ENCODE measurements around the gene SCYGR8. TPM values are rescaled to one million over a fixed set of nuclear protein-coding genes. Genes with fewer than 3 reads are reported as not detected.

SCYGR8 gene
- total RNA-seq, 1 experiment from 2014 or later = not detected

Other genes starting within 250 kb of the SCYGR8 start
- not detected in 2 replicates for gene SCYGR2, start 147.0 kb upstream of the SCYGR8 start, total RNA-seq (2014; rRNA removed; shearing (Covaris generic))
- gene SCYGR3, start 131.1 kb upstream of the SCYGR8 start, total RNA-seq (2014; rRNA removed; shearing (Covaris generic)) = not detected in 2 replicates
- not detected in 2 replicates for gene SCYGR4, start 128.4 kb upstream of the SCYGR8 start, total RNA-seq (2014; rRNA removed; shearing (Covaris generic))
- gene SCYGR5, start 79.1 kb upstream of the SCYGR8 start, total RNA-seq (2014; rRNA removed; shearing (Covaris generic)) = not detected in 2 replicates
- not detected in 2 replicates for gene SLC19A3, start 27.9 kb upstream of the SCYGR8 start, total RNA-seq (2014; rRNA removed; shearing (Covaris generic))
- gene SCYGR6, start 21.1 kb upstream of the SCYGR8 start, total RNA-seq (2014; rRNA removed; shearing (Covaris generic)) = not detected in 2 replicates
- gene SCYGR7, start 17.6 kb upstream of the SCYGR8 start, total RNA-seq (2014; rRNA removed; shearing (Covaris generic)) = not detected in 2 replicates
- gene CCL20, start 67.9 kb downstream of the SCYGR8 start, total RNA-seq (2014; rRNA removed; shearing (Covaris generic)) = 2.2 and 3.8 TPM in 2 replicates
- gene DAW1, start 125.7 kb downstream of the SCYGR8 start, total RNA-seq (2014; rRNA removed; shearing (Covaris generic)) = 0.10 and 0.48 TPM in 2 replicates

All from RPMI7951 (cell line).